Measurements from ENCODE around the gene PPIP5K1.

DNA sequence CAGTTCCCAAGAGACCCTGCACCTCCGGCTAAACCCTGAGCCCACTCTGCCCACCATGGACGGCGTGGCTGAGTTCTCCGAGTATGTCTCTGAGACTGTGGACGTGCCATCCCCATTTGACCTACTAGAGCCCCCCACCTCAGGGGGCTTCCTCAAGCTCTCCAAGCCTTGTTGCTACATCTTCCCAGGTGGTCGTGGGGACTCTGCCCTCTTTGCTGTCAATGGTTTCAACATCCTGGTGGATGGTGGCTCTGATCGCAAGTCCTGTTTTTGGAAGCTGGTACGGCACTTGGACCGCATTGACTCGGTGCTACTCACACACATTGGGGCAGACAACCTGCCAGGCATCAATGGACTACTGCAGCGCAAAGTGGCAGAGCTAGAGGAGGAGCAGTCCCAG is 68.6 kb downstream of the PPIP5K1 start:
- TF ChIP-seq, protein P1, sequence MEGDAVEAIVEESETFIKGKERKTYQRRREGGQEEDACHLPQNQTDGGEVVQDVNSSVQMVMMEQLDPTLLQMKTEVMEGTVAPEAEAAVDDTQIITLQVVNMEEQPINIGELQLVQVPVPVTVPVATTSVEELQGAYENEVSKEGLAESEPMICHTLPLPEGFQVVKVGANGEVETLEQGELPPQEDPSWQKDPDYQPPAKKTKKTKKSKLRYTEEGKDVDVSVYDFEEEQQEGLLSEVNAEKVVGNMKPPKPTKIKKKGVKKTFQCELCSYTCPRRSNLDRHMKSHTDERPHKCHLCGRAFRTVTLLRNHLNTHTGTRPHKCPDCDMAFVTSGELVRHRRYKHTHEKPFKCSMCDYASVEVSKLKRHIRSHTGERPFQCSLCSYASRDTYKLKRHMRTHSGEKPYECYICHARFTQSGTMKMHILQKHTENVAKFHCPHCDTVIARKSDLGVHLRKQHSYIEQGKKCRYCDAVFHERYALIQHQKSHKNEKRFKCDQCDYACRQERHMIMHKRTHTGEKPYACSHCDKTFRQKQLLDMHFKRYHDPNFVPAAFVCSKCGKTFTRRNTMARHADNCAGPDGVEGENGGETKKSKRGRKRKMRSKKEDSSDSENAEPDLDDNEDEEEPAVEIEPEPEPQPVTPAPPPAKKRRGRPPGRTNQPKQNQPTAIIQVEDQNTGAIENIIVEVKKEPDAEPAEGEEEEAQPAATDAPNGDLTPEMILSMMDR (optimal IDR thresholded peaks at IDR 0.05 in 1 of 3, IDR thresholded peaks at IDR 0.05 in 1 of 3, conservative IDR thresholded peaks at IDR 0.05 in 1 of 3; ENCODE audit: extremely low read depth in 1 of 3, insufficient read depth in 2 of 3, low read length in 3 of 3): no peak
- TF ChIP-seq EZH2 (IDR thresholded peaks at IDR 0.05; ENCODE audit: low read length): no peak
